SK-N-MC (cell line): ENCODE data around the gene CSMD2.

Source experiments
- EZH2 ChIP-seq: fragments of 200-600 bp; sonication (generic); IDR thresholded peaks from one replicate; pipeline ENCODE4 v1.6.1; 2017; ENCODE audit warnings: antibody characterized with exemption
- FOXP2 ChIP-seq: optimal IDR thresholded peaks from 2 replicates; pipeline ENCODE3; 2011; ENCODE audit warnings: mild to moderate bottlenecking, moderate library complexity; ENCODE audit not compliant: insufficient read depth; ENCODE audit errors: extremely low read length, control extremely low read depth
- POLR2AphosphoS5 ChIP-seq: IDR thresholded peaks from 2 replicates; pipeline ENCODE4 v1.6.1; 2012; ENCODE audit warnings: mild to moderate bottlenecking, low read depth, low read length, borderline replicate concordance

DNA sequence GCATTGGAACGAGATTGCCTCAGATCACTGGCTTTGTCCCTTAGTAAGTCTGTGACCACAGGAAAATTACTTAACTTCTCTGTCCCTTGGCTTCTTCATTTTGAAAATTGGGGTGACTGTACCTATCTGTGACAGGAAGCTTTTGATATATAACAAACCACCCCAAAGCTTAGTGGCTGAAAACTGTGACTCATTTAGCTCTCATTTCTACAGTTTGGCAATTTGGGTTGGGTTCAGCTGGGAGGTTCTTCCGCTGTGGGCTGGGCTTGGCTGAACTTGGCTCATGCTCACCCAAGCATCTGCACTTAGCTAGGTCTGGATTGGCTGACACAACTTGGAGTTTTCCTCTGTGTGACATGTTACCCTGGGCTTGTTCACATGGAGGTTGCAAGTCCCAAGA lies 25.7 kb upstream of the CSMD2 start:
- TF ChIP-seq EZH2 (no peak), POLR2AphosphoS5 (no peak), FOXP2 (no peak)
